GM03348 (cell line): ENCODE measurements around the gene CYP46A1.

Experiments used
- DNase-seq: peaks from one replicate; pipeline ENCODE4 v3.0.0; 2012; ENCODE audit warnings: low spot score

CYP46A1 gene

DNA sequence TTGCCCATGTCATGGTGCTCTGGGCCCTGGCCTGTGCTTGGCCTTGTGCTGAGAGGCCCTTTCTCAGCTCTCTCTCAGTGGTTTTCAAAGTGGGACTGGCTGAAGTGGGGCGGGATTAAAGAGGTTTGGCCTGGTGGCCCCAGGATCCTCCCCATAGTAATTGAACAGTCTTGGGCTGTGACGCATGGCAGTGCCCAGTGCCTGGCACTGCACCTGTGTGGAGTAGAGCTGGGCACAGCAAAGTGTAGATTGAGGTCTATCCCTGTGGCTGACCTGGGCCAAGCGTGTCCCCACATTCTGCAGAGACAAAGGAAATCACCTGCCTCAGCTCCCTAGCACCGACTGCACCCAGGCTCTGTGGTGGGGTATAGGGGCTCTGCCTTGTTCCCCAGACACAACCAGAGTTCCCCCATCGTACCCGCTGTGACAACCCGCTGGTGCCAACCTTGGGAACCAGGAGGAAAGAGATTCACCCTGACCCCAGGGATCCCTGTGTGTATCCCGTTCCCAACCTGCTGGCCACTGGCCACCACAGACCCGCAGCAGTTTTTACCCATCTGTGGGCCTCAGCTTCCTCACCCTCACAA, 9.9 kb upstream of the CYP46A1 start:
- DNase-seq = no peak

DNA sequence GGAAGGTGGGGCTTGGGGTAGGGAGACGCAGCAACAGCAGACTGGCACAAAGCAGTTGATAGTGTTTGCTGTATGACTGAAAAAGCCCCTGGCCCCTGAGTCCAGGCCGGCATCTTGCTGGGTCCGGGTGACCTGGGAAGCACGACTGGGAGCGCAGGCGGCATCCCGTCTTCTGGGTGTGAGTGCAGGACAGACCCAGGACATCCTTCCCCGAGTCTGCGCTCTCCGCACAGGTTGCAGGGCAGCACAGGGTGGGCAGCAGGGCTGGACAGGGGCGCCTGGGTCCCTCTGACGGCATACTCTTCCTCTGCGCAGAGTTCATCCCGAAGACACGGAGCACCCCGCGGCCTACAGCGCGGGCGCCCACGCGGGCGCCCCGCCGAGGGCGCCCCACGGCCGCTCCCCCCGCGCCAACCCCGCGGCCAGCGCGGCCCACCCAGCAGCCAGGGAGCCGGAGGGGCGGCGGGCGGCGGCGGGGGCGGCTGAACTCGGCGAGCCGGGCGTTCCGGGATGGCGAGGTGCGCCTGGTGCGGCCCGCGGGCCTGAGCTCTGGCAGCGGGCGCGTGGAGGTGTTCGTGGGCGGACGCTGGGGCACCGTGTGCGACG, 9.2 kb upstream of the CYP46A1 start:
- DNase-seq = no peak

DNA sequence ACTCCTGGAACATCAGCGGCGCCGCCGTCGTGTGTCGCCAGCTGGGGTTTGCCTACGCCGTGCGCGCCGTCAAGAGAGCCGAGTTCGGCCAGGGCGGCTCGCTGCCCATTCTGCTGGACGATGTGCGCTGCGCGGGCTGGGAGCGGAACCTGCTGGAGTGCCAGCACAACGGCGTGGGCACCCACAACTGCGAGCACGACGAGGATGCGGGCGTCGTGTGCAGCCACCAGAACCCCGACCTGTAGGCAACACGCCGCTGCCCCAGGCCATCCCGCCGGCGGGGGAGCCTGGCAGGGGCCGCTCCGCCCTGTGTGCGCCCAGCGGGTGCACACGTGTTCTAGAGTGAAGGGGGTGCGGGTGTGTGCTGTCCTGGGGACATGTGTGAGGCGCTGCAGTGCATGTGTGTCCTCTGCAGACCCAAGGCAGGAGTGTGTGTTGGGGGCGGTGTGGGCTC, 8.7 kb upstream of the CYP46A1 start:
- DNase-seq = no peak

DNA sequence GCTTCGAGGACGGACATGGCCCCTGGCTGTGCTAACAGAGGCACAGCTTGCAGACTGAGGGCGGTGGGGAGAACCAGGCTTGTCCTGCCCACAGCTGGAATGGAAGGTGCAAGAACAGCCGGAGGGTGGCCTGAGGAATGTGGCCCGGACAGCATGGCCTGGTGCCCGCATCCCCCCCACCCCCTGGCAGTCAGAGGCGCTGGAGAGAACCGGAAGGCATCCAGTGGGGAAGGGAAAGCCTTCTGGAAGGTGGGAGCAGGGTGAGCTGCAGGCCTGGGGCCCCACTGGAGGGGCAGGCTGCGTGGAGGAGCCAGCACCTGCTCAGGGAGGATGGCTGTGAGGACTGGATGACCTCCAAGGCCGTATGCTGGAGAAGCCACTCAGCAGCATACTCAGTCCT, 8.1 kb upstream of the CYP46A1 start:
- DNase-seq = no peak

DNA sequence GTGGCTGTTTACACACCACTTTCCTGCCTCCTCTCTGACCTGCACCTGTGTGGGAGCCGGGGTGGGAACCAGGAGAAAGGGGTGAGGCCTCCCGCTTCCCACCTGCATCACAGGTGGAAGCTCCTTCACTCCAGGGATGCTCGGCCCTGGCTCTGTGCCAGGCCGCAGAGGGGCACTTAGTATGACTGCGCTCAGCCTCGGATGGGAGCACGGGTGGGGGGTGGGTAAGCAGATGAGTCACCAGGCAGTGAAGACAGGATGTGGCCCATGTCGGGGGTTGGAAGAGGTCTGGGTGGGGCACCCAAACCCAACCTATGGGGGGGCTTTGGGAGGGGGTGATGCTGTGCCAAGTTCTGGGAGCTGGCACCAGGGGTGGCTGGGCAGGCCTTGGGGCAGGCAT, 7.4 kb upstream of the CYP46A1 start:
- no peak for DNase-seq

DNA sequence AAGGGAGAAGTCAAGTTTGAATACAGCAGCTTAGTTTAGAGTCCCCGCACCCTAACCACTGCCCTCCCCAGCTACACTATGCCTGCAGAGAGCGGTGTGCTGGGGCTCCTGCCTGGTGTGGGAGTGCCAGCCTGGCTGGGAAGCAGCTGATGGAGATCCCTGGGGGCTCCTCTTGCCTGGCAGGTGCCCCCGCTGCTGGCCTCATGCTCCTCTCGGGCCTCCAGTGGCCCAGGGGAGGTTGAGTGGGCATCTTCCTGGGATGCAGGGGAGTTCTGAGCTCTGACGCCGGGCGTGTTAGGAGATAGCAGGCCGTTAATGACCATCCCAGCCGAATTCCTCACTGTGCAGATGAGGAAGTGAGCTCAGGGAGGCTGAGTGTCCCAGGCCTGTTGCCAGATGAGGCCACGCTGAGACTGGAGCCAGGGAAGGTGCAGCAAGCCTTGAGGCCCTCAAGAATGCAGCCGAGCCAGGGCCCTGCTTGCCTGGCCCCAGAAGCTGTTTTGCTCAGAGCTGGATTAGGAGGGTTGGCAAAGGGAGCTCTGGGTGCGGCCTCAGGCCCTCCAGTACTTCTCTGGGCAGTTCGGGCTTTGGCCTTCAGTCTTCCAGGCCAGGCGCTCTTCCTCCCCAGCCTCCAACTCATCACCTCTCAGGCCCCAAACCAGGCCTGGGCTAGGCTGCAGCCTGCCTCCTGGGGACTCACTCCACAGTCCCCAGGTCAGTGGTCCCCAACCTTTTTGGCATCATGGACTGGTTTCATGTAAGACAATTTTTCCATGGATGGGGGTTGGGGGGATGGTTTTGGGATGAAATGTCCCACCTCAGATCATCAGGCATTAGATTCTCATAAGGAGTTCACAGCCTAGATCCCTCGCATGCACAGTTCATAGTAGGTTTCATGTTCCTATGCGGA, 6.6 kb upstream of the CYP46A1 start:
- DNase-seq = no peak

DNA sequence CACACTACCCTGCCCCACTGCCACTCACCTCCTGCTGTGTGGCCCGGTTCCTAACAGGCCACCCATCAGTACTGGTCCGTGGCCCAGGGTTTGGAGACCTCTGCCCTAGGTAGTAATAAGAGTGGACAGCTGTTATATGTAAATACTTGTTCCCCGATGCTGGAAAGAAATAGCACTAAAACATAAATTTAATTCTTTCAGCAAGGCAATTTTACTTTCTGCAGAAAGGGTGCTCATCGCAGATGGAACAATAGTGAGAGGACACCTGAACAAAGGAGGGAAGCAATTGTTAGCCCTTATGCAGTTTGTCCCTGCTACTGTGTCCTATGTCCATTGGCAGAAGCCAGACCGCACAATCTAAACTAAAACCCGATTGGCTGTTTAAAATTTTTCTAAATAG, 5.9 kb upstream of the CYP46A1 start:
- DNase-seq = no peak

DNA sequence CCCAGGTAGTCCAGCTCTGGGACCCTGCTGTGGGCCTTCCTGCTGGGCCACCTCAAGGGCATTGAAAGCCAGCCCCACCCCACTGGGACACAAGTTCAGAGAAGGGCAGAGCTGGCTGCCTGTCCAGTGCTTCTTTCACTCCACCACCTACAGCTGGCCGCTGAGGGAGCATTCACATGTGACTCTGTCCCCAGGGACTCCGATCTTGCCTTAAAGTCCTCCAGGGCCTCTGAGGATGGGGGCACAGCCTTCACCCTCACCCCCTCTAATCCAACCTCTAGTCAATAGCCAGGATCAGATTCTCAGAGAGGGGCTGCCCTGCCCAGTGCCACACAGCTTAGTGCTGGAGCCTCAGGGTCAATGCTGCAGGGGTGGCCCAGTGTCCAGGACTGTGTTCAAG, 5.0 kb upstream of the CYP46A1 start:
- DNase-seq = no peak

DNA sequence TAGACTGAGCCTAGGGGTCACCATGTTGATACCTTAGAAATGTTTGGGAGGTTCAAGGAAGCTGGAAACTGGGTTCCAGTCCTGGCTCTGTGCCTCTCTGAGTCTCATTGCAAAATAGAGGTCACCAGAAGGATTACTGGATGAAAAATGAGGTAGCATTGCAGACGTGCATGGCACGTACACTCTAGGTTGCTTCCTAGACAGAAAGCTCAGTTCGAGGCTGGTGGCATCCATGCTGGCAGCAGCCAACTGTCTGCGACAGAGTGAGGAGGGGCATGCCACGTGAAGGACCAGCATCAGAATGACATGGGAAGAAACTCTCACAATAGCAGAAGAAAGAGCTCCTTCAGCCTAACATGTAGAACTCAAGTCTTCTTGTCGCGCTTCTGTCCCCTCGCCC, 4.6 kb upstream of the CYP46A1 start:
- no peak for DNase-seq

DNA sequence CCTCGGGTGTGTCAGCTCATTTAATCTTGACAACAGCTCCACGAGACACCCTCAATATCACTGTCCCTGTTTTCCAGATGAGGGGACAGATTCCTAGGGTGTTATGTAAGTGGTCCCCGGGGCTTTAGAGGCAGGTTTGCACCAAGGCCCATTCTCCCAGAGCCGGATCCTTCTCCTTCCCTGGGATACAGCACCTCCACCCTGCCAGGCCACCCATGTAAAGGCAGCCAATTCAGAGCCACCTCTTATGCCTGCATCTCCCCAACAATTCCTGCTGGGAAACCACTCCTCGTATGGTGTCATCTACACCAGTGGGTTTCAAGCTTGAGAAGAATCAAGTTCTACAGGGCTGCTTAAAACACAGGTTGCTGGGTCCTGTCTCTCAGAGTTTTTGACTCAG, 4.1 kb upstream of the CYP46A1 start:
- no peak for DNase-seq

DNA sequence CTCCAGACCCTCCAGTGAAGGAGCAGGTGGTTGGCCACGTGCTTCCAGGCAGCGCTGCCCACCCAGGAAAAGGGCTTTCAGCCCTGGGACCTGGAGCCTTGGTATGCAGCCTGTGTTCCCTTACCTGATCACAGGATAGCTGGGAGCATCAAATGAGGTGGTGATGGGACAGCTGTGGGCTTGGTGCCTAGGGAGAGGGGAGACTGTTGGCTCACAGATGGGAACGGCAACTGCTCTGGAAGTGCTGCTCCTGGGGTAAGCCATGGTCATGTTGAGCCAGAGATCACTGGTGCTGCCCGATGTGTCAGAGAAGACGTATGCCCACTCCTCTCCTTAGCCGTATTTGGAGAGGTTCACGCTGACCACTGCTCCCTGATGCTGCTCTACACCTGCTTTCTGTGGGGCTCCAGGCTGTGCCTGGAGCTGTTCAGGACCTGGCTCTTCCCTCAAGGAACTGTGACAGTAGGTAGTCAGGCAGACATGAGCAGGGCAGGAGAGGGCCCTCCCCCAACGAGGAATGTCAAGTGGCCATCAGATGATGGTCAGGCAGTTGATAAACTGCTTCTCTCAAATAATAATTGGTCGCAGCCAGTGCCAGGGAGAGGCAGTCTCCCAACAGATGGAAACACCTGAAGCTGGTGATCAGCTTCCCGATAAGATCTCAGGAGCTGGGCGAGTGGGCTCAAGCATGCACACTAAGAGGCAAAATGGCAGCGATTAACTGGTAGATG, 2.8 kb upstream of the CYP46A1 start:
- no peak for DNase-seq

DNA sequence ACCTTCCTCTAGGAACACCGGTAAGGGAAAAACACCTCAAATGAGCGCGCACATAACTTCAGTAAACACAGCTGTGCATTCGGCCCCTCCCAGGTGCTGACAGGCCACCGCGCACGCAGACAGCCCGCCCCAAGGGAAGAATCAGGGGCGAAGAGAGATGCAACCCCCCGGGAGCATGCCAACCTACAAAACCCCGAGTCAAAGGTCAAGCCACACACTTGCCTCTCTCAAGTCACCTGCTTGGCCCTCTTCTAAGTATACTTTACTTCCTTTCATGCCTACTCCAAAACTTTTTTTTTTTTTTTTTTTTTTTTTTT, 2.3 kb upstream of the CYP46A1 start:
- no peak for DNase-seq

DNA sequence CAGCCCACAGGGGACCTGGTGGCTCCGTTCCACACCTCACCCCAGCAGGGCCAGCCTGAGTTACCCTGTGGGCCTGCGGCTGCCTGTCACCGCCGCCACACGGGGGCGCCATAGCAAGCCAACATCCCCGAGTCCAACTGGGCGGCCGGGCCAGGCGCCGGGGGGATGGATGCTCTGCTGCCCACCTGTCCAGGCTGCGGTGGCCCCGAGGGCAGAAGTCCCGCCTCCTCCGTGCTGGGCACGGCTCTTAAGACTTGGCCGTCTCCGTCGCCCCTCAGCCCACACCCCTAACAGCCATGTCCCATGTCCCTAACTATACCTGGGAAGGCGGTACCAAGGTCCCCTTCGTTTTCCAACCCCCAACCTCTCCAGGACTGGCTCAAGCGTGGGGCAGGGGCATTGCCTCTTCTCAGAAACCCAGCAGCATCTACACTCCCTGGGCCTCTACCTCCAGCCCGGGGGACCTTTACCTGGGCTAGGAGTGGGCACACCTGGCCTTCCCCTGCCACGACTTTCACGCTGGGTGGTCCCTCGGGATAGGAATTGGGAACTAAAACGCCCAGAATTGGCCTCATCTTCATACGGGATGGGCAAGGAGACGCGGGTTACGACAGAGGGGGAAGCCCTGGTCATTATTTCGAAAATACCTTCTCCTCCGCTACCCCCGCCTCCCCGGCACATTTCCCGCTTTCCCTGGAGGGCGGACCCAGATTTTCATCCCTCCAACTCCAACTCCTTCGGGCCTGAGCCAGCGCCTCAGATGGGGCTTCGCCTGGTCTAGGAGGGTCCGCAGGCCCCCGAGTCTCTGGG, 1.1 kb upstream of the CYP46A1 start:
- peak; percentile 91 for DNase-seq

DNA sequence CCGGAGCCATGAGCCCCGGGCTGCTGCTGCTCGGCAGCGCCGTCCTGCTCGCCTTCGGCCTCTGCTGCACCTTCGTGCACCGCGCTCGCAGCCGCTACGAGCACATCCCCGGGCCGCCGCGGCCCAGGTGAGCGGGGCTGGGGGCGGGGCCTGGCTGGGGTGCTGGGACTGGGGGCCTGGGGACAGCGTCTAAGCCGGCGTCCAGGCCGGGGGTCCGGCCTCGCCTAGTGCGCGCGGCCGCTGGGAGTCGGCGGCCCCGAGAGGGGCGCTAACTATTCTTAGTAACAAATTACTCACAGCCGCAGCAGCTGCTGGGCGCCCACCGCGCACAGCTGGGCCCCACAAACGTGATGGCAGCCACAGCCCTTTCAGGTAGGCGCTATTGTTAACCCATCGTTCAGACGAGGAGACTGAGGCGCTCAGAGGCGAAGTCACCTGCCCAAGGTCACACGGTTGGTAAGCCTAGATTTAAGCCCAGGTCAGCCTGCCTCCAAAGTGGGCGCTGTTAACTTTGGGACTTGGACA, 374 bp downstream of the CYP46A1 start:
- DNase-seq = no peak

DNA sequence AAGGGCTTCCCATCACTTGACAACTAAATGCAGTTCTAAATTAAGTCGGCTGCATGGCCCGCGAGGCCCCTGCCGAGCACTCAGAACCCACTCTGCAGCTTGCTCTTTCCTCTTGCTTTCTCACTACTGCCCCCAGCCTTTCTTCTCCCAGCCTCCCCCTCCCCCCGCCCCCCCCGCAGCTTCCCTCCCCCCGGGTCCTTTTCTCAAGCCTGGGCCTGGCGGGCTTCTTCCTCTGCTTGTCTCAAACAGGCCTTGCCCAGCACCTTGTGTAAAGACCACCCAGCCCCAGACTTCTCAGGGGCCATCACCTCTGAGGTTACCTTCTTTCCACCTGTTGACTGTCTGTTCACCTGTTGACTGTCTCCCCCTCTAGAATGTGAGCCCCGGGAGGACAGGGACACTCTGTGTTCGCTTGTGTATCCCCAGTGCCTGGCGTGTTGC, 1.1 kb downstream of the CYP46A1 start:
- DNase-seq = no peak

DNA sequence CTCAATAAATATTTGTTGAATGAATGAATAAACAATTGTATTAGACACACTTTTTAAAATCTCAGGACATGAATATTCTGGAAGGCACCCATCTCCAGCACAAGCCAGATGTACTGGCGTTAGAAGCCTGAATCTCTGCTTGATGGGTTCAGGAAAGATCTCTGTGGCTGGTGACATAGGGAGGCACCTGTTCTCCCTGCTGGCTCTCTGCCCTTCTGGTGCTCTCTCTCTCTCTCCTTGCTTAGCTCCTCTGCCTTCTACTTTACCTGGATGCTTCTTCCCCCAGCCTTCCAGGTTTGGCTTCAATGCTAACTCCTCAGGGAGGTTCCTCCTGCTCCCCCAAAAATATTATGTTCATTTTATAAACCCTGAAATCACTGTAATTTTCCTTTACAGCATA, 1.5 kb downstream of the CYP46A1 start:
- no peak for DNase-seq

DNA sequence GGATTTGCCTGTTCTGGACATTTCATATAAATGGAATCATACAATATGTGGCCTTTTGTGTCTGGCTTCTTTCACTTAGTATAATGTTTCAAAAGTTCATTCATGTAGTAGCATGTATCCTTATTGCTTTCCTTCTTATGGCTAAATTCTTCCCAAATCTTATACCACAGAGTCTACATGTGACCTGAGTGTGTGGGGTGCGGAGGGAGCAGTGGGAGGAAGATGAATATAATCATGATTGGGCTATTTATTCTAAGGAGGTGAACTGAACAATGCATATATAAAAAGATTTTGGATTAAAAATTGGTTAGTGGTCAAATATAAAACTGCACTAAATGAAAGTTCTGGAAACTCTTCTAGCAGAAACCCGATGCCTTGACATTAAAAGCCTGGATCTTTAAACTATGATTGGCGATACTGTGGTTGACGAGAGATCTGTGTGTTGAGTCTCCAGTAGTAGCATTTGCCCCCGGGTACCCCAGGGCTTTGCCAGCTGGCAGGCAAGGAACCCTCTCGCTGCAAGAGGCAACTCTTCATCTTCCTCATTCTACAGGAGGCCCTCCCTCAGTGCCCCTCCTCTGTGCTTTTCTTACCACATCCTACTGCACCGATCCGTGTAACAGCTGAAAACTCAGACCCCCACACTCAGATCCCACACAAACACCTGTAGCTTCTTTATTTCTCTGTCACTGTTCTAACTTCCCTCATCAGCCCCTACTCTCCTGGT, 2.6 kb downstream of the CYP46A1 start:
- DNase-seq = no peak

DNA sequence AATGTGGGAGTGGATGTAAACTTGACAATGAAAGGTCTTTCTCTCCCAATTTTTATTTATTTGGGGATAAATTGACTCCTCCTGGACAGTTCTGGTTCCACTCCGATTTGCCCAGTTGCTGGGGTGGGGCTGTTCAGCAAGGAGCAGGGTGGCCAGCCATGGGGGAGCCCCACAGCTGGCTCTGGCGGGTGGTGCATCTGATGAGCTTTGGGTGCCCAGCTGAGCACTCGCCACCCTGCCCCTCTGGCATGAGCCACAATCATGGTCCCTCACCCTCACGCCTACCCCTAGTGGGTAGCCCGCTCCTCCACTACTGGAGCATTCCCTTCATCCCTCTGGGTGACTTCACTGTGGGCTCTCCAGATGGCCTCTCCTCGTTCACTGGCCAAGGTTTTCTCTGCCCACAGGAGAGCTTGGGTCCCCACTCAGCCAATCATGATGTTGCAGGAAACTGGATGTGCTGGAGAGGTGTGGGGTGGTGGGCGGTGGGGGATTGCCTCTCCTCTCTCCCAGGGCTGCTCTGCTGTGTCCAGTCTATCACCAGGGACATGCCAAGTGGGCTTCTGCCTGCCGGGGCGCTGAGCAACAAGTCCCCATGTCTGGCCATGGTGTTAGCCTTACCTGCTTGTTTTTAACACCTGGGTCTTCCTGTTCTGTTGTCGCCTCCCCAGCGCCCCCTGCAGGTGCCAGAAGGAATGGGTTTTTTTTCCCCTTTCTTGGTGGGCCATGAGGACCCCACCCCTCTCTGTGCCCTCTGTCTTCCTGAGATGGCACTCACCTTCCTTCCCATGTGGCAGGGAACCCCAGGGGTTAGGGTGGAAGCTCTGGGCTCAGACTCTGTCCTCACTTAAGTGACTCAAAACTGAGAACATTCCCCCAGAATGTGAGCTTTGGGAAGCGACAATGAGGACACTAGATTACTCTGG, 3.4 kb downstream of the CYP46A1 start:
- DNase-seq = no peak

DNA sequence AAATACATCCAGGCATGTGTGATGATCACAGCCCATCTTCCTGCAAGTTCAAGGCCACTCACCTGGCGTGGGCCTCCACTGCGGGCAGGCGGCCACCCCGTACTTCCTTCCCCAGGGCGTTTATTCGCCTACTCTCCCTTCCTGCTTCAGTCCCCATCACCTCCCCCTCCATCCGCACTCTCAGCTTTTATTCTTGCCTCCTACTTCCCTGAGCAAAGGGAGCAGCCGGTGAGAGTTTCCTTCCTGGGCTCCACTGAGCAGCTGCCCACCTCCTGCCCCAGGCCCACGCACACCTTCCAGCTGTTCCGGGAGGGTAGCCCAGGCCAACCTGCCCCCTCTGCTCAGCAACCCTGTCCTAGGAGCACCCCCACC, 4.1 kb downstream of the CYP46A1 start:
- no peak for DNase-seq

DNA sequence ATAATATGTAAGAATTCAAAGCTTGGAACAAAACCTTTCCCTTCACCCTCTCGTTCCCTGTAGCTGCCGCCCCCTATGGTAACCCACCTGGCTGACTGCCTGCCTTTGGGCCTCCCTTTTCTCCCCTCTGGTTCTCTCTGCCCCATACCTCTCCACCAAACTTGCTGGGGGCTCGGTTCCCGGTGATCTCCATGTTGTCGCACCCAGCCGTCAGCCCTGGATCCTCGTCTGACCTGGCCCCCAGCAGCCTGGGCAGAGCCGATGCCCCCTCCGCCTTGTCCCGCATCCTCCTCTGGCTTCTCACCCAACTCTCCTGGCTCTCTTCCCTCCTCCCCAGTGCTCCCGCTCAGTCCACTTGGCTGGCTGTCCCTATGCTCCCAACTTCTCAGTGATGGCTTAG, 4.5 kb downstream of the CYP46A1 start:
- no peak for DNase-seq
